ENCODE measurements around the gene DCST1. TPM values are rescaled to one million over a fixed set of nuclear protein-coding genes. Genes with fewer than 3 reads are reported as not detected.

The DCST1 gene
- total RNA-seq, 1 experiment from 2014 or later = 0.32 TPM

GRCh38 chr1:155083052-155083541 is 49.5 kb downstream of the DCST1 start:
- ChIA-PET RAD21 (ENCODE audit: low non-redundant PET in 1 of 2, low total read pairs in 2 of 2, uncharacterized antibody in 2 of 2, unreplicated experiment in 2 of 2) (no interaction called here), POLR2A (no interaction called here), CTCF (no interaction called here)
- Histone ChIP-seq H4K20me1 (ENCODE audit: insufficient read depth) (no peaks in the 10 kb centered on the region), H3K9me3 (ENCODE audit: control insufficient read depth in 1 of 2, insufficient read depth in 1 of 2, low read depth in 1 of 2, low read length in 2 of 2) (no peaks in the 10 kb centered on the region), H3K4me3 (replicated peaks in 1 of 2; ENCODE audit: low read depth in 1 of 2, low read length in 2 of 2) (no peak overlapping the region), H3K4me2 (ENCODE audit: low read length) (peak overlapping the region; percentile 90), H3K27ac (ENCODE audit: low read depth, low read length) (peak overlapping the region; percentile 34), H3K36me3 (ENCODE audit: control insufficient read depth in 1 of 2, insufficient read depth in 2 of 2, low read length in 2 of 2) (peaks cover 0 to 6% of the 10 kb centered on the region in 2 experiments; a peak in 1 of 4 replicates), H3K9ac (ENCODE audit: low read length) (peak overlapping the region; percentile 30; the same call in 1 of the 2 replicates), H3K79me2 (ENCODE audit: insufficient read depth, low read length) (no peaks in the 10 kb centered on the region; the same call in 1 of the 2 replicates), H3K9me2 (ENCODE audit: insufficient read depth) (no peaks in the 10 kb centered on the region), H2AFZ (ENCODE audit: low read depth, low read length, poor library complexity, severe bottlenecking) (no peak overlapping the region), H3K27me3 (ENCODE audit: insufficient read depth, low read length) (no peaks in the 10 kb centered on the region), H3K4me1 (ENCODE audit: control insufficient read depth in 1 of 2, insufficient read depth in 2 of 2, low read length in 2 of 2) (peaks cover 33 to 73% of the 10 kb centered on the region in 2 experiments)
- DNase-seq (ENCODE audit: low read depth, low spot score) = no peak
- intact Hi-C loops (cut with micrococcal nuclease) = loop anchor here (5.0 kb wide), 1 partner anchor 526 kb away; the partner anchor contains the start of gene UBE2Q1
- no TSS peak for BruUV-seq (replicated peaks)
- ATAC-seq = no peak
- no peak for TF ChIP-seq CTCF (IDR thresholded peaks at IDR 0.05 in 2 of 3, conservative IDR thresholded peaks at IDR 0.05 in 1 of 3; ENCODE audit: borderline replicate concordance in 1 of 3, insufficient read depth in 1 of 3, low read depth in 2 of 3, low read length in 2 of 3)
- TF ChIP-seq ZBTB33 (IDR thresholded peaks at IDR 0.05; ENCODE audit: extremely low read depth, insufficient replicate concordance, low read length) = no peak
- TF ChIP-seq POLR2A (IDR thresholded peaks at IDR 0.05; ENCODE audit: borderline replicate concordance, extremely low read depth, insufficient read depth, insufficient read length) = no peak
- TF ChIP-seq RAD21 (IDR thresholded peaks at IDR 0.05; ENCODE audit: low read depth) = no peak
- no peak for TF ChIP-seq FOSL1 (IDR thresholded peaks at IDR 0.05; ENCODE audit: low read depth)
- no peak for TF ChIP-seq ZFX (IDR thresholded peaks at IDR 0.05)
